Measurements from ENCODE around the gene IL31. TPM values are rescaled to one million over a fixed set of nuclear protein-coding genes. Genes with fewer than 3 reads are reported as not detected.
A peak's percentile ranks its signal among the peaks of the same experiment; 100 is the strongest.

The IL31 gene
- total RNA-seq, 1 donor from 2014 or later = not detected

DNA sequence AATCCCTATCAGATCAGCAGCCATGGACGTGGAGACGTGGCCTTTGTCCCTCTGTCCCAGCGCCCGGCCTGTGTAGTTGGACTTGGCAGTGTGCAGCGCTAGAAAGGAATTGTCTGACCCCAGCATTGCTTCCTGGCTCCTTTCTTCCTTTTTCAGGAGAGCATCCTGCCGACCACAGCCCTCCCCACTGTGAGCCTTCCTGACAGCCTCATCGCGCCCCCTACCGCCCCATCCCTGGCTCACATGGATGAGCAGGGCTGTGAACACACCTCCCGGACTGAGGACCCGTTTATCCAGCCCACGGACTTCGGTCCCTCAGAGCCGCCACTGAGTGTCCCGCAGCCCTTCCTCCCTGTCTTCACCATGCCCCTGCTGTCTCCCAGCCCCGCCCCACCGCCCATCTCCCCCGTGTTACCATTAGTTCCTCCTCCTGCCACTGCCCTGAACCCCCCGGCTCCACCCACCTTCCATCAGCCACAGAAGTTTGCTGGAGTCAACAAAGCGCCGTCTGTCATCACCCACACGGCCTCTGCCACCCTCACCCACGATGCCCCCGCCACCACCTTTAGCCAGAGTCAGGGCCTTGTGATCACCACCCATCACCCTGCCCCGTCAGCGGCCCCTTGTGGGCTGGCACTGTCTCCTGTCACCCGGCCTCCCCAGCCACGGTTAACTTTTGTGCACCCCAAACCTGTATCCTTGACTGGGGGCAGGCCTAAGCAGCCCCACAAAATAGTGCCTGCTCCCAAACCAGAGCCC lies 40.6 kb downstream of the IL31 start:
- no peak for DNase-seq (ENCODE audit: low read depth)

DNA sequence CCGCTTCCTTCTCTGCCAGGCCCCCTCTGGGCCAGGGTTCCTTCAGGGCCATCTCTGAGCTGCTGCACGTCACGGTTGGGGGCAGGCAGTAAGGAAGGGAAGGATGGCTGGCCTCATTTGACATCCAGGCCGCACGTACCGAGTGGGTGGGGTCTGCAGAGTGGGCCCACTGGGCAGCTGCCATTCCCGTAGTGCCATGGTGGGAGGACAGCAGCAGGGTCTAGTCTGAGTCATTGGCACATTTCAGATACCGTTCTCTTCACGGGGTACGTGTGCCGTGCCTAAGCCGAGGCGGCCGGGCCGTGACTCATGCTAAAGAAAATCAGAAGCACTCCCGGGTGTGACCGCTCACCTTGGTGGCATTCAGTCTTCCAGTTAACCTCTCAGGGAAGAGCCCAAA lies 43.9 kb downstream of the IL31 start:
- no peak for DNase-seq (ENCODE audit: low read depth)

DNA sequence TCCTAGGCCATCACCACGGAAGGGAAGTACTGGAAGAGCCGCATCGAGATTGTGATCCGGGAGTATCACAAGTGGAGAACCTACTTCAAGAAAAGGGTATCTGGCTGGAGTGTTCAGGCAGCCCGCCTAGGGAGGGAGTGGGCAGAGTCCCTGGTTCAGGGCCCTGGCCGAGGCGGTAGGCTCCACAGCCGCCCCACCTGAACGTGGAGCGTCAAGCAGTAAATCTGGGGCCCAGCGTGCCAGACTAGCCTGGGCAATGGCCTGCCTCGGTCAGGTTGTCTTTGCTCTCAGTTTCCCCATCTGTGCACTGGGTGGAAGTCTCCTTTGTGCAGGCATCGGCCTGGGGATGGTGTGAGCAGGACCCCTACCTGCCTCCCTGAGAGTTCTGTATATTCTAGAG lies 44.9 kb downstream of the IL31 start:
- no peak for DNase-seq (ENCODE audit: low read depth)

DNA sequence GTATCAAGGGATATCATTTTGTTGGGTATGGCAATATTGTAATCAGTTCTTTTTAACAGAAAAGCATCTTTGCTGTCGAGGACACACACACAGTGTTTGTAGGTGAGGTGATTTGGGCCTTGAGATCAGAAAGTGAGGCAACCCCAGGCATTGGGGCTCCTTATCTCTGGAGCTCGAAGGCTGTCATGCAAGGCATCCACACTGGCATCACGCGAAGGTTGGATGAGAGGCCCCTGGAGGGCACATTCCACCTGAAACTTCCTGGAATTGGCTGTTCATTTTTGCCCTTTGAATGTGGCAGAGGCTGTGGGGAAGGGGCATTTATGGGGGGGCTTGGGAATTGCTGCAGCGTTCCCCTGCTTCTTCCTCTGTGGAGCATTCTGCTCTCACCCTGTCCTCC lies 45.5 kb downstream of the IL31 start:
- DNase-seq (ENCODE audit: low read depth) = no peak

DNA sequence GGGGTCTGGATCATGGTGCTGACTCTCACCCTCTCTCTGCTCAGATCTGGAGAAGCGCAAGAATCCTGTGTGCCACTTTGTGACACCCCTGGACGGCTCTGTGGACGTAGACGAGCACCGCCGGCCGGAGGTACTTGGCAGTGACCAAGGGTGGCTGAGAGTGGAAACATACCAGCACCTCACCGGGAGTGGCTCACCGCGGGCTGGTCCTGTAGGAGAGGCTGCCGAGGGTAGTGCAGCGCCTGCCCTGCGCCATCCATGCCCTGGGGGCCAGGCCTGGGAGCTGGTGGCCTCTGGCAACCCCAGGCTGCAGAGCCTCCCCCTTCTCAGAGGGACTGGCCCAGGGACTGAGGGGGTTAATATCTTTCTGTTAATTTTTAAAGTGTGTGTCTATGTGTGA lies 46.2 kb downstream of the IL31 start:
- DNase-seq (ENCODE audit: low read depth) = no peak

DNA sequence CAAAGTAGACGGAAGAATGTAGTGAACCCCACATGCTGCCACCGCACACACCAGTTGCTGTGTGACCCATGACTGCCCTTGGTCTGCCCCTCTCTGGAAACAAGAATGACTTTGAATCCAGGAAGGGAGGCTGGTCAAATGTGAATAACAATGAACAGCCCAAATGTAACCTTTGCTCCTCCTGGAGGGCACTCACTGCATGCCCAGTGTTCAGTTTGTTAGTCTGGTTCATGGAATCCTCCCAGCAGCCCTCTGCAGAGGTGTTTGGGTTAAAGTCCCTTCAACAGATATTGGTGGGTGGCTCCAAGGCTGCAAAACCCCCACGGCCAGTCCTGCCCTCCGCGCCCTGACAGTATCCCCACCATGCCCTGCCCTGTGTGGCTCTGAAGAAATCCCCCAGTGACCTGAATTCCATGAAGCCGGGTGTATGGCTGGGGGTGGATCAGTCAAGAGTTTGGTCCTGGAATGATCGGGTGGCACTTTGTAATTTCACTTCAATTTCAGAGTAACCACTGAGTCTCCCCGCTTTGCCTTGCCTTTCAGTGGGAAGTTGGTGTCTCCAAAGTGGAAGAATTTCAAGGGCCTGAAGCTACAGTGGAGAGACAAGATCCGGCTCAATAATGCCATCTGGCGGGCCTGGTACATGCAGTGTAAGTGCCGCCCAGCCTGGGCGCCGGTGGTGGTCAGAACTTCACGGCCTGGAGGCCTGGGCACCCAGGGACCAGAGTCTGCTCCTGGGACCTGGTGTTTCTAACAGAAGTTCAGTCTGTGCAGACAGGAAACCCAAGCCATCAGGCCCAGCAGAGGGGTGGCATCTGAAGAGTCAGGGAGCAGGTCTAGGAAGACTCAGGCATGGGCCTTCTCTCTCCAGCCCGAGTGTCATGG lies 47.1 kb downstream of the IL31 start:
- DNase-seq (ENCODE audit: low read depth) = no peak

DNA sequence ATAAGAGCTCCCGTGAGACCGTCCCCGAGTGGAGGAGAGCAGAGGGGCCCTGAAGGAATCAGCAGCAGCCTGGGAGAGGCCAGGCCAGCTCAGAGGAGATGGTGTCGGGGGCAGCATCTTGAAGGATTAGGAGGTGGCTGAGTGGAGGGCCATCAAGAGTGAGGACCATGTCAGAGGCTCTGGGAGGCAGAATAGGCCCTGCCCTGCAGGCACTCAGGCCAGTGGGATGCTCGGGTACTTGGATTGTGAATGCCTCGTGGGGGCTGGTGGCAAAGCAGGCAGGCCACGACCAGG lies 47.7 kb downstream of the IL31 start:
- no peak for DNase-seq (ENCODE audit: low read depth)

DNA sequence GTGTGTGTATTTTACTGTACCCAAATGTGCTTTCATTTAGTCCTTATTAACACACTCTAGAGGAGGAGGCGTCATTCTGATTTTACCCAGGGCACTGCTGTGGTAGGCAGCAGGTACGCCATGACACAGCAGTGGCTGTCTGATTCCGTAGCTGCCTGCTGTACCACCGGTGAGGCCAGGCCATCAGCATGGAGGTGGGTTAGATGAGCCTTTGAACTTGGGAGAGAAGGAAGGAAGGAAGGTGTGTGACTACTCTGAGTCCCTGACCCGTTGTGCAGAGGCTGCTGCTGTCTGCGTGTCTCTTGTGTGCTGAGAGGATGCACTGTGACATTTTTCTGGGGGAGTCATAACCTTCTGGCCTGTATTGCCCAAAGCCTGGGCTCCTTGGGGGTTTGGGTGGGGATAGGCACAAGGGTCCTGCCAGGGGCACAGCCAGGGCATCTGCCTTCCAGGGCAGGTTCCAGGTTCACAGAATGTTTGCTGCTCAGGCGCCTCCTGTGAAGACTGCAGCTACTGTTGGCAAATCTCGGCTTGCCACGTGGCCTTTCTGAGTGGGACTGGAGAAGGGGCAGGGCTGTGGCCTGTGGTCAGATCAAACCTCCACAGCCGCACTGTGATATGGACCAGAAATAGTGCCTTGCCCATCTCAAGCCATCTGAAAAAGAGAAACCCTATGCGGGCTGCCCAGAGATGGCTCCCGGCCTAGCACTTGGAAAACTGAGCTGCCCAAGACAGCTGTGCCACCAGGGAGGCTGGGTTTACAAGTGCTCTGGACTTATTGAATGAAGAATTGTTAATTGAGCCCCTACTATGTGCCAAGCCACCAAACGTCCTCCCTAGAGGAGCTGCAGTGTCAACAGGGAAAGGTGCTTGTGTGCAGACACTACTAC lies 48.3 kb downstream of the IL31 start:
- DNase-seq (ENCODE audit: low read depth) = peak; percentile 93

DNA sequence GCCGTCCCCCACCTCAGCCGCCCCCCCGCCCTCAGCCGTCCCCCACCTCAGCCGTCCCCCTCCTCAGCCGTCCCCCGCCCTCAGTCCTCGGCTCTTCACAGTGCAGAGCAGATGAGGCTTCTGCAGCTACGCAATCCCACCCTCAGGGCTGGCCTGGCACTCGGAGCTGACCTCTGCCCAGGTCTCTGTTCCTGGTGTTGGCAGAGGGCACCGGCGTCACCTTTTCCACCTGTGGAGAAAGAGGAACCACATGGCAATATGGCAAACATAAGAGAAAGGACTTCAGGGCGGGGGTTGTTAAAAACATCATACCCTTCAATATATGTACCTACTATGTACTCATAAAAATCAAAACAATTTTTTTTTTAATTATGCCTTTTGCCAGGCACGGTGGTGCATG lies 49.7 kb downstream of the IL31 start:
- no peak for DNase-seq (ENCODE audit: low read depth)

DNA sequence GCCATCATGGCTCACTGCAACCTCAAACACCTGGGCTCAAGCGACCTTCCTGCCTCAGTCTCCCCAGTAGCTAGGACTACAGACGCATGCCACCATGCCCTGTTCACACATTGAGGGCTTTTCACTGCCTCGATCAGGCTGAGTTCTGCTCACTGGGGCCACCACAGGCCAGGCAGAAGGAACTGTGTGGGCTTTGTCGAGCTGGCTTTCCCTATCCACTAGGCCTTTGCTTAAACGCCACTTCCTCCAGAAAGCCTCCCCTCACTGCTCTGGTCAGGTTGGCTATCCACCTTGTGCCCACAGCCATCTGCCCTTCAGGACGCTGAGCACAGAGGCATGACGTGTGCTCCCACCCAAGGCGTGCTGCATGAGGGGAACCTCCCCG lies 50.3 kb downstream of the IL31 start:
- DNase-seq (ENCODE audit: low read depth) = no peak

DNA sequence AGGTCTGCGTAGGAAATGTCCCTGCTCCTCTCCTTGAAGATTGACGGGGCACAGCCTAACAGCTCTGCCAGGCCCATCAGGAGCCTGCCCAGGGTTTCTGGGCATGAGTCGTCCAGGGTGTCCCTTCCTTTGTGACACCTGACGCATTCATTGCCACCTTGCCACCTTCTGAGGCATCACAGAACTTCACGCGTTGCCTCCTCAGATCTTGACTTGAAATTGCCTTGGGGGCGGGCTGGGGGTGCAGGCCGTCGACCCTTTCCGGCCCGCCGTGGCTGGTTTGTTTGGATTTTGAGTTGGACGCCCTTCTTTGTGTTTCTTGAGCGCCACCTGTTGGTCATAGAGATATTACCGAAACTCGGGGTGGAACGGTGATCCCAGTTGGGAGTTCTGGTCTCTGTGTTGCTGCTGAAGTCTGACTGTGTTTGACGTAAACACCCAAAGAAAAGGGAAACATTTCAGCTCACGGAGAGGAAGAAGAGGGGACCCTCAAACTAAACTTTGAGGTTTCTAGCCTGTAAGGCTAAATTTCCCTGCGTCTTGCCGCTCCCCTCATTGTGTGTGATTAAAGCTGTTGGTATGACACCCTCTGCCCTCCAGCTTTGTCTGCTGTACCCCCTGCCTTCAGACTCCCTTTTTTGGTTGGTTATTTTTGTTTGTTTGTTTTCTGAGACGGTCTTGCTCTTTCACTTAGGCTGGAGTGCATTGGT lies 50.8 kb downstream of the IL31 start:
- peak; percentile 87 for DNase-seq (ENCODE audit: low read depth)

Other genes with a start within 250 kb of the IL31 start
- gene BCL7A, start 152.3 kb downstream of the IL31 start, total RNA-seq = 14.0 and 17.2 TPM in 2 replicates
- gene MLXIP, start 95.5 kb downstream of the IL31 start, total RNA-seq = 14.6 and 21.9 TPM in 2 replicates
- not detected in 2 replicates for gene LRRC43, start 8.9 kb upstream of the IL31 start, total RNA-seq
- 0.36 TPM in 1 of 2 replicates, not detected in the other for gene B3GNT4, start 29.5 kb upstream of the IL31 start, total RNA-seq
- 60.2 and 63.9 TPM in 2 replicates for gene DIABLO, start 51.8 kb upstream of the IL31 start, total RNA-seq
- gene VPS33A, start 92.3 kb upstream of the IL31 start, total RNA-seq = 19.0 and 20.0 TPM in 2 replicates
- gene CLIP1, start 248.4 kb upstream of the IL31 start, total RNA-seq = 51.2 and 52.2 TPM in 2 replicates

All from myocyte (in vitro differentiated cells).